ENCODE data around the gene LMBRD1.

Gene LMBRD1

GRCh38 chr6:69771158-69771906 lies 25.5 kb downstream of the LMBRD1 start:
- Histone ChIP-seq H3K27me3 (ENCODE audit: control insufficient read depth in 1 of 2, insufficient read depth in 1 of 2, low read length in 2 of 2) (no peaks in the 10 kb centered on the region), H3K4me3 (ENCODE audit: insufficient read depth in 1 of 2, low read depth in 1 of 2, low read length in 2 of 2) (no peak overlapping the region), H2AK5ac (ENCODE audit: low read length, severe bottlenecking) (no peak overlapping the region), H2BK120ac (ENCODE audit: low read depth, low read length) (no peak overlapping the region), H2BK5ac (ENCODE audit: low read depth, low read length, poor library complexity, severe bottlenecking) (no peak overlapping the region), H3K4me1 (ENCODE audit: control insufficient read depth, insufficient read depth, low read depth, low read length) (no peaks in the 10 kb centered on the region), H3K23ac (ENCODE audit: low read length in 2 of 2) (no peak overlapping the region), H3K9ac (ENCODE audit: low read length) (no peak overlapping the region), H3K9me3 (ENCODE audit: control insufficient read depth, low read length) (no peaks in the 10 kb centered on the region), H3K4me2 (ENCODE audit: low read length, poor library complexity, severe bottlenecking) (no peak overlapping the region), H3K4ac (ENCODE audit: low read depth in 1 of 2, low read length in 2 of 2) (no peak overlapping the region), H3K36me3 (ENCODE audit: control insufficient read depth in 1 of 2, insufficient read depth in 2 of 2, low read depth in 1 of 2, low read length in 2 of 2) (peaks cover 0 to 6% of the 10 kb centered on the region in 2 experiments), H4K8ac (ENCODE audit: low read length) (no peak overlapping the region), H4K91ac (ENCODE audit: low read length) (no peak overlapping the region), H3K79me1 (replicated peaks; ENCODE audit: low read length, poor library complexity, severe bottlenecking) (peaks cover 11% of the 10 kb centered on the region), H3K14ac (ENCODE audit: low read length in 2 of 2) (no peak overlapping the region), H3K27ac (ENCODE audit: low read length, poor library complexity, severe bottlenecking) (no peak overlapping the region), H3K18ac (ENCODE audit: low read depth in 1 of 2, low read length in 2 of 2) (peak overlapping the region in 1 of 2 experiments; percentile 21), H2BK12ac (ENCODE audit: low read length in 2 of 2) (peak overlapping the region in 1 of 2 experiments; percentile 31), H2BK15ac (ENCODE audit: low read depth, poor library complexity, severe bottlenecking) (no peak overlapping the region), H2AFZ (ENCODE audit: low read depth, low read length) (no peak overlapping the region)
- no peak for DNase-seq
- WGBS, result 98% methylated on average over 4 of the region's 5 CpGs

GRCh38 chr6:69768664-69769063 lies 28.1 kb downstream of the LMBRD1 start:
- no peaks in the 10 kb centered on the region for H3K4me1 ChIP-seq (ENCODE audit: control insufficient read depth, insufficient read depth, low read depth, low read length)

GRCh38 chr6:69763763-69764162 lies 33.0 kb downstream of the LMBRD1 start:
- DNase-seq, result no peak
- Histone ChIP-seq H2AK5ac (ENCODE audit: low read length, severe bottlenecking) (no peak overlapping the region), H2BK120ac (ENCODE audit: low read depth, low read length) (no peak overlapping the region), H2BK15ac (ENCODE audit: low read depth, poor library complexity, severe bottlenecking) (no peak overlapping the region), H3K9me3 (ENCODE audit: control insufficient read depth, low read length) (no peaks in the 10 kb centered on the region), H3K36me3 (ENCODE audit: control insufficient read depth in 1 of 2, insufficient read depth in 2 of 2, low read depth in 1 of 2, low read length in 2 of 2) (no peaks in the 10 kb centered on the region), H3K9ac (ENCODE audit: low read length) (no peak overlapping the region), H3K4me1 (ENCODE audit: control insufficient read depth, insufficient read depth, low read depth, low read length) (no peaks in the 10 kb centered on the region), H3K27me3 (ENCODE audit: control insufficient read depth in 1 of 2, insufficient read depth in 1 of 2, low read length in 2 of 2) (no peaks in the 10 kb centered on the region), H3K18ac (ENCODE audit: low read depth in 1 of 2, low read length in 2 of 2) (no peak overlapping the region), H2BK12ac (ENCODE audit: low read length in 2 of 2) (no peak overlapping the region), H3K4ac (ENCODE audit: low read depth in 1 of 2, low read length in 2 of 2) (no peak overlapping the region), H3K4me3 (ENCODE audit: insufficient read depth in 1 of 2, low read depth in 1 of 2, low read length in 2 of 2) (no peak overlapping the region), H4K8ac (ENCODE audit: low read length) (no peak overlapping the region), H2BK5ac (ENCODE audit: low read depth, low read length, poor library complexity, severe bottlenecking) (no peak overlapping the region), H3K4me2 (ENCODE audit: low read length, poor library complexity, severe bottlenecking) (no peak overlapping the region), H4K91ac (ENCODE audit: low read length) (no peak overlapping the region), H3K27ac (ENCODE audit: low read length, poor library complexity, severe bottlenecking) (no peak overlapping the region), H3K14ac (ENCODE audit: low read length in 2 of 2) (no peak overlapping the region), H2AFZ (ENCODE audit: low read depth, low read length) (no peak overlapping the region), H3K79me1 (replicated peaks; ENCODE audit: low read length, poor library complexity, severe bottlenecking) (peaks cover 10% of the 10 kb centered on the region), H3K23ac (ENCODE audit: low read length in 2 of 2) (no peak overlapping the region)
- WGBS, result 88% methylated on average over 2 of the region's 3 CpGs

More at GRCh38 chr6:69768664-69769063, 28.1 kb downstream of the LMBRD1 start:
- no peak overlapping the region for H3K14ac ChIP-seq (ENCODE audit: low read length in 2 of 2)
- no peak overlapping the region for H4K91ac ChIP-seq (ENCODE audit: low read length)
- peaks cover 9% of the 10 kb centered on the region for H3K79me1 ChIP-seq (replicated peaks; ENCODE audit: low read length, poor library complexity, severe bottlenecking)
- no peak overlapping the region for H3K23ac ChIP-seq (ENCODE audit: low read length in 2 of 2)
- no peak overlapping the region for H3K9ac ChIP-seq (ENCODE audit: low read length)
- H2AFZ ChIP-seq (ENCODE audit: low read depth, low read length), result no peak overlapping the region
- no peak overlapping the region for H3K27ac ChIP-seq (ENCODE audit: low read length, poor library complexity, severe bottlenecking)
- H3K9me3 ChIP-seq (ENCODE audit: control insufficient read depth, low read length), result no peaks in the 10 kb centered on the region
- no peak overlapping the region for H2BK12ac ChIP-seq (ENCODE audit: low read length in 2 of 2)
- no peaks in the 10 kb centered on the region for H3K27me3 ChIP-seq (ENCODE audit: control insufficient read depth in 1 of 2, insufficient read depth in 1 of 2, low read length in 2 of 2)
- no peak overlapping the region for H2BK120ac ChIP-seq (ENCODE audit: low read depth, low read length)
- H3K18ac ChIP-seq (ENCODE audit: low read depth in 1 of 2, low read length in 2 of 2), result no peak overlapping the region
- H3K4me2 ChIP-seq (ENCODE audit: low read length, poor library complexity, severe bottlenecking), result no peak overlapping the region
- H4K8ac ChIP-seq (ENCODE audit: low read length), result no peak overlapping the region
- no peak overlapping the region for H3K4ac ChIP-seq (ENCODE audit: low read depth in 1 of 2, low read length in 2 of 2)
- no peak overlapping the region for H2BK5ac ChIP-seq (ENCODE audit: low read depth, low read length, poor library complexity, severe bottlenecking)
- no peak overlapping the region for H2AK5ac ChIP-seq (ENCODE audit: low read length, severe bottlenecking)
- H3K4me3 ChIP-seq (ENCODE audit: insufficient read depth in 1 of 2, low read depth in 1 of 2, low read length in 2 of 2), result no peak overlapping the region
- DNase-seq, result no peak
- peaks cover 0 to 6% of the 10 kb centered on the region in 2 experiments for H3K36me3 ChIP-seq (ENCODE audit: control insufficient read depth in 1 of 2, insufficient read depth in 2 of 2, low read depth in 1 of 2, low read length in 2 of 2)
- no peak overlapping the region for H2BK15ac ChIP-seq (ENCODE audit: low read depth, poor library complexity, severe bottlenecking)

- Histone ChIP-seq H3K4ac (ENCODE audit: low read depth in 1 of 2, low read length in 2 of 2) (no peak overlapping the region), H3K4me3 (ENCODE audit: insufficient read depth in 1 of 2, low read depth in 1 of 2, low read length in 2 of 2) (no peak overlapping the region), H3K79me1 (replicated peaks; ENCODE audit: low read length, poor library complexity, severe bottlenecking) (peaks cover 10% of the 10 kb centered on the region), H3K27ac (ENCODE audit: low read length, poor library complexity, severe bottlenecking) (no peak overlapping the region), H2AK5ac (ENCODE audit: low read length, severe bottlenecking) (no peak overlapping the region), H2AFZ (ENCODE audit: low read depth, low read length) (no peak overlapping the region), H3K4me2 (ENCODE audit: low read length, poor library complexity, severe bottlenecking) (no peak overlapping the region), H2BK5ac (ENCODE audit: low read depth, low read length, poor library complexity, severe bottlenecking) (no peak overlapping the region), H2BK120ac (ENCODE audit: low read depth, low read length) (no peak overlapping the region), H3K9me3 (ENCODE audit: control insufficient read depth, low read length) (no peaks in the 10 kb centered on the region), H3K4me1 (ENCODE audit: control insufficient read depth, insufficient read depth, low read depth, low read length) (no peaks in the 10 kb centered on the region), H4K91ac (ENCODE audit: low read length) (no peak overlapping the region), H3K27me3 (ENCODE audit: control insufficient read depth in 1 of 2, insufficient read depth in 1 of 2, low read length in 2 of 2) (no peaks in the 10 kb centered on the region), H3K9ac (ENCODE audit: low read length) (no peak overlapping the region), H2BK15ac (ENCODE audit: low read depth, poor library complexity, severe bottlenecking) (no peak overlapping the region), H2BK12ac (ENCODE audit: low read length in 2 of 2) (no peak overlapping the region), H3K18ac (ENCODE audit: low read depth in 1 of 2, low read length in 2 of 2) (no peak overlapping the region), H3K14ac (ENCODE audit: low read length in 2 of 2) (no peak overlapping the region), H3K36me3 (ENCODE audit: control insufficient read depth in 1 of 2, insufficient read depth in 2 of 2, low read depth in 1 of 2, low read length in 2 of 2) (no peaks in the 10 kb centered on the region), H3K23ac (ENCODE audit: low read length in 2 of 2) (no peak overlapping the region), H4K8ac (ENCODE audit: low read length) (no peak overlapping the region)
- DNase-seq, result no peak
- WGBS, result 70% methylated on average over 1 of the region's 2 CpGs
These were observed 35.0 kb downstream of the LMBRD1 start for GRCh38 chr6:69761853-69762252.
